ENCODE measurements around the gene PRR36.

- TF ChIP-seq EZH2phosphoT487 (IDR thresholded peaks at IDR 0.05), result no peak
- no peak for TF ChIP-seq CTCF (IDR thresholded peaks at IDR 0.05)
Measured at GRCh38 chr19:7832781-7833180, 41.4 kb downstream of the PRR36 start.

Data from neural progenitor cell (in vitro differentiated cells).